HCT116 (cell line): ENCODE results near the gene DIP2B. TPM values are rescaled to one million over a fixed set of nuclear protein-coding genes. Genes with fewer than 3 reads are reported as not detected.

Experiments used
- ATAC-seq: fragments of 200-7000 bp; cut with Tn5 transposase; 2 replicates; pipeline ENCODE4 v1.9.1; 2020; ENCODE audit warnings: mild to moderate bottlenecking, moderate library complexity
- BruUV-seq: library from RNA; stranded (reverse); fragments of 400-500 nt; replicated peaks from 2 replicates; lab custom pipeline; 2021; lab: Mats Ljungman, UMichigan
- CTCF ChIA-PET: fragments of 300-600 bp; sonication (Branson Sonifier 250); formaldehyde crosslinking; loops from one replicate; lab custom pipeline; 2021; ENCODE audit warnings: antibody characterized with exemption; lab: Charles Lee
- POLR2A ChIA-PET: fragments of 300-600, 350-600 bp; sonication (Branson Sonifier 250); formaldehyde crosslinking; loops from one replicate; lab custom pipeline; 2021; ENCODE audit warnings: antibody characterized with exemption; lab: Charles Lee
- RAD21 ChIA-PET, 2 experiments: fragments of 300-600 bp; sonication (Branson Sonifier 250); formaldehyde crosslinking; loops; one replicate each; lab custom pipeline; 2023; ENCODE audit warnings: low total read pairs in 2 of 2; ENCODE audit not compliant: uncharacterized antibody in 2 of 2, unreplicated experiment in 2 of 2, low non-redundant PET in 1 of 2; lab: Charles Lee
- DNase-seq: peaks from one replicate; pipeline ENCODE4 v3.0.0-alpha.2; 2010; ENCODE audit warnings: low read depth, low spot score
- H2AFZ ChIP-seq: fragments of 200-600 bp; shearing (Covaris generic), sonication (generic); 2 replicates; pipeline ENCODE4 v1.6.1; 2017; ENCODE audit warnings: low read depth, mixed run types, mixed read lengths, antibody characterized with exemption, low read length; ENCODE audit not compliant: poor library complexity, severe bottlenecking
- H3K27ac ChIP-seq: 2 replicates; pipeline ENCODE4 v1.5.1; 2012; ENCODE audit warnings: low read depth, low read length
- H3K27me3 ChIP-seq: fragments of 200-600 bp; sonication (generic); 2 replicates; pipeline ENCODE4 v1.6.1; 2016; ENCODE audit warnings: mixed run types, low read length, mixed read lengths; ENCODE audit not compliant: insufficient read depth
- H3K36me3 ChIP-seq, 2 experiments: fragments of 200-500 bp in 1 of 2; fragments of 200-600 bp in 1 of 2; sonication (Bioruptor generic) in 1 of 2; sonication (generic) in 1 of 2; 2 replicates each; pipeline versions ENCODE4 v1.5.1 to v1.6.1; 2014 to 2016; ENCODE audit warnings: low read length in 2 of 2, inconsistent platforms in 1 of 2, mixed read lengths in 1 of 2, mixed run types in 1 of 2; ENCODE audit not compliant: insufficient read depth in 2 of 2, control insufficient read depth in 1 of 2
- H3K4me1 ChIP-seq, 2 experiments: fragments of 200-600 bp in 1 of 2; sonication (generic) in 1 of 2; 2 replicates each; pipeline versions ENCODE4 v1.5.1 to v1.6.1; 2012 to 2017; ENCODE audit warnings: low read length in 2 of 2, inconsistent platforms in 1 of 2, mild to moderate bottlenecking in 1 of 2, mixed read lengths in 1 of 2, mixed run types in 1 of 2, moderate library complexity in 1 of 2; ENCODE audit not compliant: insufficient read depth in 2 of 2, control insufficient read depth in 1 of 2
- H3K4me2 ChIP-seq: fragments of 200-600 bp; sonication (generic); 2 replicates; pipeline ENCODE4 v1.6.1; 2017; ENCODE audit warnings: mixed run types, low read length, mixed read lengths
- H3K4me3 ChIP-seq, 2 experiments: fragments of 200-600 bp in 1 of 2; sonication (generic) in 1 of 2; replicated peaks in 1 of 2; 2 replicates each; pipeline ENCODE4 v1.5.1; 2011 to 2016; ENCODE audit warnings: low read length in 2 of 2, control low read depth in 1 of 2, low read depth in 1 of 2, mild to moderate bottlenecking in 1 of 2, mixed read lengths in 1 of 2, mixed run types in 1 of 2
- H3K79me2 ChIP-seq: fragments of 200-600 bp; sonication (generic); 2 replicates; pipeline ENCODE4 v1.6.1; 2017; ENCODE audit warnings: mild to moderate bottlenecking, mixed run types, low read length, moderate library complexity, mixed read lengths; ENCODE audit not compliant: insufficient read depth
- H3K9ac ChIP-seq: fragments of 200-600 bp; sonication (generic); 2 replicates; pipeline ENCODE4 v1.6.1; 2016; ENCODE audit warnings: low read length, mixed read lengths
- H3K9me2 ChIP-seq: fragments of 200-600 bp; sonication (generic), shearing (Covaris generic); 2 replicates; pipeline ENCODE4 v1.6.1; 2017; ENCODE audit warnings: mixed run types, mild to moderate bottlenecking, moderate library complexity; ENCODE audit not compliant: insufficient read depth
- H3K9me3 ChIP-seq, 2 experiments: fragments of 200-500 bp in 1 of 2; fragments of 200-600 bp in 1 of 2; sonication (Bioruptor generic) in 1 of 2; sonication (generic) in 1 of 2; 2 replicates each; pipeline ENCODE4 v1.6.1; 2014 to 2017; ENCODE audit warnings: low read length in 2 of 2, mixed read lengths in 2 of 2, inconsistent platforms in 1 of 2, low read depth in 1 of 2, mild to moderate bottlenecking in 1 of 2, mixed run types in 1 of 2, moderate library complexity in 1 of 2; ENCODE audit not compliant: control insufficient read depth in 1 of 2, insufficient read depth in 1 of 2
- H4K20me1 ChIP-seq: fragments of 200-600 bp; sonication (generic), shearing (Covaris generic); 2 replicates; pipeline ENCODE4 v1.6.1; 2017; ENCODE audit warnings: mixed run types, mild to moderate bottlenecking, moderate library complexity; ENCODE audit not compliant: insufficient read depth
- ATF3 ChIP-seq: IDR thresholded peaks from 2 replicates; pipeline ENCODE4 v1.6.1; 2012
- CEBPB ChIP-seq: IDR thresholded peaks from 2 replicates; pipeline ENCODE4 v1.6.1; 2012; ENCODE audit warnings: low read depth
- EGR1 ChIP-seq: IDR thresholded peaks from 2 replicates; pipeline ENCODE4 v1.6.1; 2012; ENCODE audit warnings: low read depth
- ELF1 ChIP-seq: IDR thresholded peaks from 2 replicates; pipeline ENCODE4 v1.6.1; 2012; ENCODE audit warnings: low read depth, borderline replicate concordance
- EZH2 ChIP-seq: fragments of 200-600 bp; sonication (generic); IDR thresholded peaks from 2 replicates; pipeline ENCODE4 v1.6.1; 2017; ENCODE audit warnings: antibody characterized with exemption, mixed run types
- EZH2phosphoT487 ChIP-seq: fragments of 200-600 bp; IDR thresholded peaks from 2 replicates; pipeline ENCODE4 v1.6.1; 2018; ENCODE audit warnings: antibody characterized with exemption, borderline replicate concordance
- JUND ChIP-seq: IDR thresholded peaks from 2 replicates; pipeline ENCODE4 v1.6.1; 2012
- POLR2A ChIP-seq: IDR thresholded peaks from 2 replicates; pipeline ENCODE4 v1.7.0; 2011; ENCODE audit warnings: borderline replicate concordance; ENCODE audit not compliant: insufficient read depth, insufficient read length; ENCODE audit errors: extremely low read depth
- POLR2AphosphoS5 ChIP-seq: IDR thresholded peaks from 2 replicates; pipeline ENCODE4 v1.6.1; 2011; ENCODE audit warnings: mild to moderate bottlenecking, low read depth, low read length, moderate library complexity
- RAD21 ChIP-seq: IDR thresholded peaks from 2 replicates; pipeline ENCODE4 v1.6.1; 2012; ENCODE audit warnings: low read depth, mild to moderate bottlenecking
- REST ChIP-seq: IDR thresholded peaks from 2 replicates; pipeline ENCODE4 v1.6.1; 2012; ENCODE audit warnings: low read depth
- SIN3A ChIP-seq: IDR thresholded peaks from 2 replicates; pipeline ENCODE4 v1.6.1; 2012; ENCODE audit warnings: low read depth
- SP1 ChIP-seq: IDR thresholded peaks from 2 replicates; pipeline ENCODE4 v1.6.1; 2012; ENCODE audit warnings: low read depth
- TCF7L2 ChIP-seq: IDR thresholded peaks from 2 replicates; pipeline ENCODE4 v1.7.0; 2011; ENCODE audit warnings: borderline replicate concordance, inconsistent platforms; ENCODE audit not compliant: insufficient read depth, insufficient read length; ENCODE audit errors: extremely low read depth
- ZFX ChIP-seq: fragments of 450-650 bp; IDR thresholded peaks from 2 replicates; pipeline ENCODE4 v1.6.1; 2017
- ZNF274 ChIP-seq: fragments of 200-500 bp; sonication (Bioruptor generic); IDR thresholded peaks from 2 replicates; pipeline ENCODE4 v1.6.1; 2014; ENCODE audit warnings: mild to moderate bottlenecking, low read depth, low read length, inconsistent platforms
- intact Hi-C: fragments of 100-400 bp; cut with micrococcal nuclease; formaldehyde crosslinking; loops from 2 replicates; pipeline ENCODE4 v1.10.0; 2022
- total RNA-seq: library from RNA; stranded (reverse); gene quantifications from one replicate; pipeline ENCODE4 v1.2.1, GENCODE V29; 2021; ENCODE audit not compliant: unreplicated experiment

Gene DIP2B
- total RNA-seq, 1 experiment from 2014 or later: 32.3 TPM

- RAD21 ChIA-PET: no interaction called here
- BruUV-seq: no TSS peak
- Histone ChIP-seq H4K20me1 (no peaks in the 10 kb centered on the region), H3K4me2 (no peak overlapping the region), H3K9me3 (no peaks in the 10 kb centered on the region), H3K9me2 (no peaks in the 10 kb centered on the region), H3K27ac (no peak overlapping the region), H3K79me2 (peaks cover 84% of the 10 kb centered on the region), H3K4me3 (no peak overlapping the region), H3K4me1 (peaks cover 40 to 82% of the 10 kb centered on the region in 2 experiments), H3K36me3 (no peaks in the 10 kb centered on the region), H3K27me3 (no peaks in the 10 kb centered on the region), H2AFZ (no peak overlapping the region), H3K9ac (no peak overlapping the region)
- TF ChIP-seq TCF7L2: no peak
- no peak for TF ChIP-seq SIN3A
- intact Hi-C loops: no loop called here
- ATAC-seq (no peak), DNase-seq (no peak)
- POLR2A ChIA-PET: interaction anchor here (1.7 kb wide), 1 partner anchor 8 kb away, joined by 4 read pairs; no protein-coding TSS in a partner anchor
- CTCF ChIA-PET: no interaction called here
Measured at GRCh38 chr12:50550530-50551223, 45.9 kb downstream of the DIP2B start.

GRCh38 chr12:50551866-50552265 lies 47.1 kb downstream of the DIP2B start:
- H3K4me3 ChIP-seq: no peak overlapping the region
- ATAC-seq: no peak
- CTCF ChIA-PET: no interaction called here
- peaks cover 78% of the 10 kb centered on the region for H3K79me2 ChIP-seq
- no peaks in the 10 kb centered on the region for H4K20me1 ChIP-seq
- POLR2A ChIA-PET: interaction anchor here (1.7 kb wide), 1 partner anchor 10 kb away, joined by 4 read pairs; no protein-coding TSS in a partner anchor
- BruUV-seq: no TSS peak
- intact Hi-C loops: no loop called here
- no peak for DNase-seq
- H3K27me3 ChIP-seq: no peaks in the 10 kb centered on the region
- H3K4me2 ChIP-seq: no peak overlapping the region
- no peak overlapping the region for H3K27ac ChIP-seq
- RAD21 ChIA-PET: no interaction called here
- H3K9me2 ChIP-seq: no peaks in the 10 kb centered on the region
- no peaks in the 10 kb centered on the region for H3K9me3 ChIP-seq
- no peak overlapping the region for H3K9ac ChIP-seq
- H3K4me1 ChIP-seq: peaks cover 37 to 82% of the 10 kb centered on the region in 2 experiments
- no peak overlapping the region for H2AFZ ChIP-seq
- no peaks in the 10 kb centered on the region for H3K36me3 ChIP-seq
- TF ChIP-seq EZH2phosphoT487: no peak
- TF ChIP-seq EZH2: no peak
- TF ChIP-seq ZNF274: no peak
- no peak for TF ChIP-seq EGR1
- TF ChIP-seq JUND: no peak
- no peak for TF ChIP-seq SP1
- no peak for TF ChIP-seq REST
- TF ChIP-seq ELF1: no peak
- no peak for TF ChIP-seq POLR2A
- TF ChIP-seq RAD21: no peak
- no peak for TF ChIP-seq ATF3
- no peak for TF ChIP-seq ZFX
- no peak for TF ChIP-seq POLR2AphosphoS5
- TF ChIP-seq CEBPB: no peak
